HepG2 (cell line): ENCODE data around the gene SMARCE1. TPM values are rescaled to one million over a fixed set of nuclear protein-coding genes. Genes with fewer than 3 reads are reported as not detected.

Experiments
- AFF4 ChIP-seq: sonication (generic); formaldehyde crosslinking; IDR thresholded peaks from 2 replicates; pipeline ENCODE4 v1.4.0; 2020; ENCODE audit warnings: missing genetic modification reagents
- ASH2L ChIP-seq: fragments of 300-600, 200-600 bp; sonication (generic); IDR thresholded peaks from 2 replicates; pipeline ENCODE4 v1.7.0; 2017; ENCODE audit warnings: low read depth, mild to moderate bottlenecking, moderate library complexity, mixed read lengths, low read length; ENCODE audit not compliant: insufficient read length
- ELF1 ChIP-seq: sonication (generic); formaldehyde crosslinking; IDR thresholded peaks from 2 replicates; pipeline ENCODE4 v1.4.0; 2020; ENCODE audit warnings: missing genetic modification reagents
- ELF4 ChIP-seq: sonication (generic); formaldehyde crosslinking; IDR thresholded peaks from 2 replicates; pipeline ENCODE4 v1.5.0; 2020; ENCODE audit warnings: missing genetic modification reagents, mild to moderate bottlenecking, moderate library complexity, borderline replicate concordance
- EP300 ChIP-seq, 3 experiments: sonication (generic) in 1 of 3; formaldehyde crosslinking in 1 of 3; IDR thresholded peaks; 2 replicates each; pipeline versions ENCODE4 v1.5.1 to v1.6.1; 2011 to 2020; ENCODE audit warnings: low read depth in 2 of 3, low read length in 2 of 3, borderline replicate concordance in 1 of 3, improper control_type of control experiment in 1 of 3, mild to moderate bottlenecking in 1 of 3, missing genetic modification reagents in 1 of 3, moderate library complexity in 1 of 3
- HIC2 ChIP-seq: sonication (generic); formaldehyde crosslinking; IDR thresholded peaks from 2 replicates; pipeline ENCODE4 v1.9.0; 2022; ENCODE audit warnings: low read depth, missing genetic modification reagents
- HOXA9 ChIP-seq: sonication (generic); formaldehyde crosslinking; IDR thresholded peaks from 2 replicates; pipeline ENCODE4 v1.8.1; 2022; ENCODE audit warnings: missing genetic modification reagents, mild to moderate bottlenecking, moderate library complexity, borderline replicate concordance
- MXD3 ChIP-seq: IDR thresholded peaks from 2 replicates; pipeline ENCODE4 v1.6.1; 2016; ENCODE audit warnings: mild to moderate bottlenecking, missing biosample characterization, missing genetic modification reagents
- NR2F2 ChIP-seq: IDR thresholded peaks from 2 replicates; pipeline ENCODE4 v1.6.1; 2012; ENCODE audit warnings: low read depth, inconsistent platforms, borderline replicate concordance
- PAWR ChIP-seq: sonication (generic); formaldehyde crosslinking; IDR thresholded peaks from 2 replicates; pipeline ENCODE4 v1.4.0; 2020; ENCODE audit warnings: missing genetic modification reagents, mild to moderate bottlenecking, borderline replicate concordance
- RBFOX2 ChIP-seq: fragments of 200-400 bp; formaldehyde crosslinking; IDR thresholded peaks from 2 replicates; pipeline ENCODE4 v1.6.1; 2017; ENCODE audit warnings: low read depth, mild to moderate bottlenecking, low read length
- SSRP1 ChIP-seq: IDR thresholded peaks from 2 replicates; pipeline ENCODE4 v1.6.1; 2016; ENCODE audit warnings: control low read depth
- USF2 ChIP-seq, 2 experiments: sonication (generic) in 1 of 2; formaldehyde crosslinking in 1 of 2; IDR thresholded peaks; 2 replicates each; pipeline versions ENCODE4 v1.5.1 to v1.6.1; 2011 to 2020; ENCODE audit warnings: borderline replicate concordance in 1 of 2, low read depth in 1 of 2, low read length in 1 of 2, mild to moderate bottlenecking in 1 of 2, missing genetic modification reagents in 1 of 2, moderate library complexity in 1 of 2
- ZNF225 ChIP-seq: sonication (generic); formaldehyde crosslinking; IDR thresholded peaks from 2 replicates; pipeline ENCODE4 v1.4.0; 2020; ENCODE audit warnings: mild to moderate bottlenecking, missing genetic modification reagents
- ZNF333 ChIP-seq: sonication (generic); formaldehyde crosslinking; IDR thresholded peaks from 2 replicates; pipeline ENCODE4 v1.4.0; 2020; ENCODE audit warnings: mild to moderate bottlenecking, missing genetic modification reagents, borderline replicate concordance
- ZNF510 ChIP-seq: sonication (generic); formaldehyde crosslinking; IDR thresholded peaks from 2 replicates; pipeline ENCODE4 v1.4.0; 2020; ENCODE audit warnings: low read depth, mild to moderate bottlenecking, missing genetic modification reagents
- ZNF557 ChIP-seq: sonication (generic); formaldehyde crosslinking; IDR thresholded peaks from 2 replicates; pipeline ENCODE4 v1.4.0; 2020; ENCODE audit warnings: missing genetic modification reagents
- ZNF7 ChIP-seq: IDR thresholded peaks from 2 replicates; pipeline ENCODE4 v1.6.1; 2016; ENCODE audit warnings: missing biosample characterization, missing genetic modification reagents
- ZNF772 ChIP-seq: sonication (generic); formaldehyde crosslinking; IDR thresholded peaks from 2 replicates; pipeline ENCODE4 v1.5.0; 2020; ENCODE audit warnings: mild to moderate bottlenecking, missing genetic modification reagents
- polyA plus RNA-seq, 8 experiments: library from polyadenylated mRNA; depleted of rRNA in 3 of 8; stranded (reverse) in 7 of 8; unstranded in 1 of 8; fragments of >200 nt; fragmentation: Illumina TruSeq in 4 of 8; extraction: Trizol in 4 of 8; gene quantifications; 2 replicates each; pipeline versions ENCODE4 v1.2.1 to v1.2.3, GENCODE V29; 2011 to 2016; ENCODE audit warnings: low read depth in 4 of 8, missing spikeins in 1 of 8, mixed read lengths in 1 of 8; ENCODE audit not compliant: insufficient read depth in 1 of 8
- total RNA-seq, 5 experiments: library from RNA; depleted of rRNA; stranded (reverse); fragments of >200 nt; fragmentation: Illumina TruSeq; extraction: Trizol; gene quantifications; 2 replicates each; pipeline ENCODE4 v1.2.3, GENCODE V29; 2016; ENCODE audit warnings: low read depth in 1 of 5

The SMARCE1 gene
- total and polyA plus RNA-seq, 2 of the 13 experiments (the other 11 are each of a cell fraction or from before 2014, with no cell fraction given): 43.5 to 127 TPM

GRCh38 chr17:40647624-40648383, at the start of gene SMARCE1 (continued):
- TF ChIP-seq AFF4 (no peak; the same call in 1 of the 2 replicates), HOXA9 (CRISPR knock-in tag) (no peak; the same call in none of the 2 replicates), MXD3 (CRISPR knock-in tag) (peak; percentile 76), ZNF225 (CRISPR knock-in tag) (no peak; the same call in none of the 2 replicates), ELF1 (CRISPR knock-in tag) (no peak; the same call in none of the 2 replicates), PAWR (CRISPR knock-in tag) (no peak), HIC2 (no peak), SSRP1 (no peak), ZNF557 (CRISPR knock-in tag) (no peak), EP300 (IDR thresholded peaks at IDR 0.05; ENCODE audit: low read depth in 2 of 2, low read length in 2 of 2) (peak in 1 of 2 experiments; percentile 49; a peak in 1 of 4 replicates), EP300 (CRISPR knock-in tag; IDR thresholded peaks at IDR 0.05; ENCODE audit: borderline replicate concordance) (no peak; the same call in 1 of the 2 replicates), RBFOX2 (peak; percentile 95), ZNF333 (CRISPR knock-in tag) (0 out of 2 replicates have a peak, but pooled peaks have one; percentile 14), NR2F2 (no peak), ZNF510 (no peak), USF2 (IDR thresholded peaks at IDR 0.05; ENCODE audit: low read depth, low read length) (no peak), USF2 (CRISPR knock-in tag; IDR thresholded peaks at IDR 0.05; ENCODE audit: borderline replicate concordance) (peak; percentile 48; the same call in 1 of the 2 replicates), ZNF772 (CRISPR knock-in tag) (peak; percentile 19; the same call in 1 of the 2 replicates), ELF4 (CRISPR knock-in tag) (peak; percentile 79), ASH2L (peak; percentile 100), ZNF7 (CRISPR knock-in tag) (no peak)
